Measurements from ENCODE around the gene DDX5. TPM values are rescaled to one million over a fixed set of nuclear protein-coding genes. Genes with fewer than 3 reads are reported as not detected.

Gene DDX5
- total RNA-seq, 1 donor from 2014 or later, result 1,273 TPM

GRCh38 chr17:64455993-64456885 is 49.9 kb downstream of the DDX5 start:
- H3K4me1 Mint-ChIP-seq (ENCODE audit: low read depth, unreplicated experiment), result no peaks in the 10 kb centered on the region
- no peaks in the 10 kb centered on the region for H3K9me3 Mint-ChIP-seq (ENCODE audit: unreplicated experiment)
- H3K27ac Mint-ChIP-seq (ENCODE audit: unreplicated experiment), result no peak overlapping the region
- TF ChIP-seq CTCF (IDR thresholded peaks at IDR 0.05; ENCODE audit: partially characterized antibody, unreplicated experiment), result no peak
- H3K4me3 Mint-ChIP-seq (ENCODE audit: unreplicated experiment), result no peak overlapping the region
- no peaks in the 10 kb centered on the region for H3K36me3 Mint-ChIP-seq (ENCODE audit: unreplicated experiment)
- H3K27me3 Mint-ChIP-seq (ENCODE audit: unreplicated experiment), result no peaks in the 10 kb centered on the region
- DNase-seq, result no peak

- Mint-ChIP-seq H3K4me1 (ENCODE audit: low read depth, unreplicated experiment) (no peaks in the 10 kb centered on the region), H3K27ac (ENCODE audit: unreplicated experiment) (no peak overlapping the region), H3K36me3 (ENCODE audit: unreplicated experiment) (no peaks in the 10 kb centered on the region), H3K9me3 (ENCODE audit: unreplicated experiment) (no peaks in the 10 kb centered on the region), H3K27me3 (ENCODE audit: unreplicated experiment) (peaks cover 2% of the 10 kb centered on the region), H3K4me3 (ENCODE audit: unreplicated experiment) (no peak overlapping the region)
- no peak for DNase-seq
- no peak for TF ChIP-seq CTCF (IDR thresholded peaks at IDR 0.05; ENCODE audit: partially characterized antibody, unreplicated experiment)
Measured at GRCh38 chr17:64449545-64449944, 56.5 kb downstream of the DDX5 start.

GRCh38 chr17:64448665-64449512 is 57.2 kb downstream of the DDX5 start, which contains the start of gene MILR1:
Gene MILR1, plus strand, starts transcription at chr17:64449115. Its CDS starts 54 bp downstream, at chr17:64449169.
- DNase-seq, result no peak
- TF ChIP-seq CTCF (IDR thresholded peaks at IDR 0.05; ENCODE audit: partially characterized antibody, unreplicated experiment), result no peak
- no peaks in the 10 kb centered on the region for H3K9me3 Mint-ChIP-seq (ENCODE audit: unreplicated experiment)
- no peaks in the 10 kb centered on the region for H3K36me3 Mint-ChIP-seq (ENCODE audit: unreplicated experiment)
- H3K27me3 Mint-ChIP-seq (ENCODE audit: unreplicated experiment), result peaks cover 2% of the 10 kb centered on the region
- no peak within 1 kb of the TSS for H3K4me3 Mint-ChIP-seq (ENCODE audit: unreplicated experiment)
- no peak within 1 kb of the TSS for H3K27ac Mint-ChIP-seq (ENCODE audit: unreplicated experiment)
- no peaks in the 10 kb centered on the region for H3K4me1 Mint-ChIP-seq (ENCODE audit: low read depth, unreplicated experiment)

Small RNAs within 50 kb of the gene (microRNA-seq; reads per million reads assigned to microRNA genes)
- gene MIR3064 (ENCODE audit: unreplicated experiment) (33.8 reads per million, percentile 64 among the genes with 10 or more reads in this experiment), gene MIR5047 (ENCODE audit: unreplicated experiment) (not detected)

Other genes starting within 250 kb of the DDX5 start
- 11.7 TPM for gene TEX2, start 243.0 kb downstream of the DDX5 start, total RNA-seq (ENCODE audit: unreplicated experiment)
- not detected for gene PECAM1, start 115.4 kb downstream of the DDX5 start, total RNA-seq (ENCODE audit: unreplicated experiment)
- not detected for gene MILR1, start 57.2 kb downstream of the DDX5 start, total RNA-seq (ENCODE audit: unreplicated experiment)
- gene POLG2, start 9.2 kb downstream of the DDX5 start, total RNA-seq (ENCODE audit: unreplicated experiment), result 25.7 TPM
- 120 TPM for gene CEP95, start 688 bp upstream of the DDX5 start, total RNA-seq (ENCODE audit: unreplicated experiment)
- 33.3 TPM for gene SMURF2, start 156.0 kb upstream of the DDX5 start, total RNA-seq (ENCODE audit: unreplicated experiment)